Naive thymus-derived CD8-positive, alpha-beta T cell (primary cell): Measurements from ENCODE around the gene ING1. TPM values are rescaled to one million over a fixed set of nuclear protein-coding genes. Genes with fewer than 3 reads are reported as not detected.
"Not testable (repeated sequence)": the region's sequence is repeated elsewhere in the genome, so short reads cannot be mapped to it uniquely, and the experiment has no call there.

Experiments used
- ATAC-seq, 2 donors: fragments of 150-1000 bp; cut with Tn5 transposase in 1 of 2; sonication (Bioruptor Pico), chemical (Tn5 transposase) in 1 of 2; 1 replicate in 1 of 2; 2 replicates in 1 of 2; pipeline ENCODE4 v1.10.0; 2021; ENCODE audit warnings: mild to moderate bottlenecking in 2 of 2, moderate library complexity in 2 of 2
- POLR2A ChIA-PET: fragments of 350-600 bp; sonication (Branson Sonifier 250); formaldehyde crosslinking; loops from one replicate; lab custom pipeline; 2021; ENCODE audit warnings: antibody characterized with exemption; lab: Charles Lee
- DNase-seq, 10 donors: peaks; one replicate each; pipeline versions ENCODE4 v3.0.0 to v3.0.0-alpha.2; 2020 to 2022
- H3K27ac Mint-ChIP-seq, 10 donors: one replicate each; pipeline ENCODE4 v1.8.0; 2020 to 2022; ENCODE audit warnings: mild to moderate bottlenecking in 10 of 10, mixed read lengths in 10 of 10, moderate library complexity in 4 of 10, inconsistent platforms in 1 of 10
- H3K27me3 Mint-ChIP-seq, 5 donors: one replicate each; pipeline ENCODE4 v1.8.0; 2021 to 2022; ENCODE audit warnings: mixed read lengths in 5 of 5
- H3K36me3 Mint-ChIP-seq, 3 donors: one replicate each; pipeline ENCODE4 v1.8.0; 2020 to 2022; ENCODE audit warnings: mixed read lengths in 3 of 3, mild to moderate bottlenecking in 2 of 3, inconsistent platforms in 1 of 3
- H3K4me1 Mint-ChIP-seq, 4 donors: one replicate each; pipeline ENCODE4 v1.8.0; 2021 to 2022; ENCODE audit warnings: mixed read lengths in 4 of 4
- H3K4me3 Mint-ChIP-seq, 10 donors: one replicate each; pipeline ENCODE4 v1.8.0; 2020 to 2022; ENCODE audit warnings: mild to moderate bottlenecking in 10 of 10, mixed read lengths in 10 of 10, moderate library complexity in 6 of 10, inconsistent platforms in 1 of 10
- H3K9me3 Mint-ChIP-seq, 9 donors: one replicate each; pipeline ENCODE4 v1.8.0; 2020 to 2022; ENCODE audit warnings: mixed read lengths in 9 of 9, mild to moderate bottlenecking in 3 of 9, inconsistent platforms in 1 of 9, moderate library complexity in 1 of 9
- polyA plus RNA-seq, 3 donors: library from polyadenylated mRNA; unstranded; fragments of 300-500 nt; fragmentation: Illumina TruSeq; gene quantifications; one replicate each; pipeline ENCODE4 v1.2.3, GENCODE V29; 2021
- total RNA-seq, 8 experiments: library from RNA in 2 of 8; stranded (reverse) in 2 of 8; gene quantifications; one replicate each; pipeline ENCODE4 v1.2.3 and lab custom pipeline; 2021 to 2026

ING1 gene
- total and polyA plus RNA-seq, 5 experiments from 2014 or later = 7.9 to 23.9 (median 17.5) TPM

DNA sequence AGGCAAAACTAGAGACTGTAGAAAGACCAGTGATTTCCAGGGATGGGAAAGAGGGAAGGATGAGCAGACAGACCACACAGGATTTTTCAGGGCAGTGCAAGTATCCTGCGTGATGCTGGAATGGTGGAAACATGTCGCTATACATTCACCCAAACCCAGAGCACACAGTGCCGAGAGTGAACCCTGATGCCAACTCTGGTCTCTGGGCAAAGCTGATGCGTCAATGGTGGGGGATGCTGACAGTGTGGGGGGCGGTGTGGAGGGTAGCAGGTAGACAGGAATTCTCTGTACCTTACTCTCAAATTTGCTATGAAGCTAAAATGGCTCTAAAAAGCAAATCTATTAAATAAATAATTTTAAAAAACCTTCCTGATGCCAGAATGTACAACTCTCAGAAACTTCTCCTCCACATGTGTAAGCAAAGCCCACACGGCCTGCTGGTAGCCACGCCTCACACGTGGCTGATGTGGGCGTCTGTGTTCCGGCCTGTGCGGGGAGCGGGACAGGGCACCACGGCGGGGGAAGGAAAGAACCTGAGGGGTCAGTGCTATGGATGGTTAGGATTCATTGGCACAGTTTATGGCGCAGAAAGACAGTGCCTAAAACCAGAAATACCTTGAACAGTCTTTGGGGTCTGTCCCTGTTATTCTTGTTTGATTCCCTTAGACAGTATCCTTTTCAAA lies 31.5 kb upstream of the ING1 start:
- Mint-ChIP-seq H3K4me1 (peaks cover 5 to 11% (median 9%) of the 10 kb centered on the region in 4 donors), H3K9me3 (no peaks in the 10 kb centered on the region), H3K36me3 (peaks cover 5 to 72% (median 25%) of the 10 kb centered on the region in 3 donors), H3K4me3 (no peak overlapping the region), H3K27ac (no peak overlapping the region), H3K27me3 (no peaks in the 10 kb centered on the region)
- no peak for ATAC-seq
- no peak for DNase-seq
- POLR2A ChIA-PET = interaction anchor here (1.2 to 3.0 kb wide), 3 partner anchors 30 to 33 kb away, joined by 5 to 17 read pairs (median 7); partner anchors contain the start of gene ING1

DNA sequence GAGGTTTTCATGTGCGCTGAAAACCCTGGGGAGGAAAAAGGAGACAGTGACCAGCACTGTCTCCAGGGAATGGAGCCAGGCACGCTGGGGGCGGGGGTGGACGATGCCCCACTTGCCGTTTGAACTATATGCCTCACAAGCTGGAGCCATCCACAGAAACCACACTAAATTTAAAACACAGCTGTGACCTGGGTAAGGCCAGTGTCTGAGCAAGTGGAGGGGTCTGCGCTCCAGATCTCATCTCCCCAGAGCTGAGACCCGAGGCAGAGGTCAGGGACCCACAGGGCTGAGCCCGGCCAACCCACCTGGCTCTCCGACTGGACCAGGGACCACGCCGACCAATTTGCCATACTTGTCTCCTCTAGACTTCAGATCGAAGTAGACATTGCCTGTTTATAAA lies 30.8 kb upstream of the ING1 start:
- no peaks in the 10 kb centered on the region for H3K27me3 Mint-ChIP-seq
- H3K9me3 Mint-ChIP-seq = no peaks in the 10 kb centered on the region
- DNase-seq (no peak), ATAC-seq (no peak)
- H3K27ac Mint-ChIP-seq = no peak overlapping the region
- peaks cover 5 to 79% (median 26%) of the 10 kb centered on the region in 3 donors for H3K36me3 Mint-ChIP-seq
- no peak overlapping the region for H3K4me3 Mint-ChIP-seq
- POLR2A ChIA-PET = interaction anchor here (1.6 to 3.0 kb wide), 2 partner anchors 30 to 32 kb away, joined by 7 to 17 read pairs; partner anchors contain the start of gene ING1
- H3K4me1 Mint-ChIP-seq = peaks cover 5 to 11% (median 9%) of the 10 kb centered on the region in 4 donors

DNA sequence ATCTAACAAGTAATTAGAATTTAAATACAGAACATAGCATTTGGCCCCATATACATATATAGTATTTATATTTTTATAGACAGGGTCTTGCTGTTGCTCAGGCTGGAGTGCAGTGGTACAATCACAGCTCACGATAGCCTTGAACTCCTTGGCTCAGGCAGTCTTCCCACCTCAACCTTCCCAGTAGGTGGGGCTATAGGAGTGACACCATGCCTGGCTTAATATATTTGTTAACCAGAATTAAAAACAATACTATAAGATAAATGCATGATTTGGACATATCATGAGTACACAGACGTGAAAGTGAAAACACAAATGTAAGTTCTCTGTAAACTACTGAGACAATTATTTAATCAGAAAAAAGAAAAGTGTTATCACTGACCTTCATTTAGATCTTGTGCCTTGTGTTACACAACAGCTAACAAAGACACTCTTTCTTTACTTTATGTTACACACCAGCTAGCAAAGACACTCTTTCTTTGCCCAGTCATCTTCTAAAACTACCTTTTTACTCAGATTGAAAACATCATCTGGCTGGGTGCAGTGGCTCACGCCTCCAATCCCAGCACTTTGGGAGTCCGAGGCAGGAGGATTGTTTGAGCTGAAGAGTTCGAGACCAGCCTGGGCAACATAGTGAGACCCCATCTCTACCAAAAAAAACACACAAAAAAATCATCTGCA lies 30.2 kb upstream of the ING1 start:
- POLR2A ChIA-PET = interaction anchor here (1.6 to 3.0 kb wide), 2 partner anchors 29 to 31 kb away, joined by 7 to 17 read pairs; partner anchors contain the start of gene ING1
- DNase-seq (peak in 6 of 10 donors; percentile 8 to 73 (median 28)), ATAC-seq (peak; percentile 70)
- peak overlapping the region in 3 of 10 donors; percentile 17 to 34 (median 22) for H3K27ac Mint-ChIP-seq
- H3K9me3 Mint-ChIP-seq = no peaks in the 10 kb centered on the region
- H3K4me1 Mint-ChIP-seq = peaks cover 5 to 8% (median 6%) of the 10 kb centered on the region in 4 donors
- H3K27me3 Mint-ChIP-seq = no peaks in the 10 kb centered on the region
- H3K36me3 Mint-ChIP-seq = peaks cover 5 to 79% (median 22%) of the 10 kb centered on the region in 3 donors
- peak overlapping the region in 1 of 10 donors; percentile 29 for H3K4me3 Mint-ChIP-seq

DNA sequence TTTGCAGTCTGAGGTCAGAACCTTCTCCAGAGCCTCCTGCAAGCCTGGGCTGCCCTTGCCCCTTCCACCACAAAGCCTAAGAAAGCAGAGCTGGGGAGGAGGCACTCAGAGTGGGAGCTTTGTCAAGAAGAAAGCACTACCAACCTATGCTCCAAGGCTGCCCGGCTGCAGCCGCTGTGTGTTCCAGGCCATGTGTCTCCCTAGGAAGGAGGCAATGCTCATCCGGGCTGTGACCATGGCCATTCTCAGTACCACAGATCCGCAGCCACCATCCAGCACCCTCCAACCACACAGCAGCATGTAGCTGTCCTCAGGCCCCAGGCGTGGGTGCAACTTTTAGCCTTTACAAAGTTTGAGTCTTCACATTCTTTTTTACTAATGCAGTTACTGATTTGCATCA lies 29.6 kb upstream of the ING1 start:
- POLR2A ChIA-PET = interaction anchor here (1.6 to 3.0 kb wide), 2 partner anchors 28 to 31 kb away, joined by 7 to 17 read pairs; partner anchors contain the start of gene ING1
- DNase-seq (no peak), ATAC-seq (no peak)
- Mint-ChIP-seq H3K36me3 (peaks cover 5 to 79% (median 16%) of the 10 kb centered on the region in 3 donors), H3K4me3 (peak overlapping the region in 1 of 10 donors; percentile 29), H3K9me3 (no peaks in the 10 kb centered on the region), H3K4me1 (peaks cover 2 to 10% (median 5%) of the 10 kb centered on the region in 4 donors), H3K27ac (no peak overlapping the region), H3K27me3 (no peaks in the 10 kb centered on the region)

DNA sequence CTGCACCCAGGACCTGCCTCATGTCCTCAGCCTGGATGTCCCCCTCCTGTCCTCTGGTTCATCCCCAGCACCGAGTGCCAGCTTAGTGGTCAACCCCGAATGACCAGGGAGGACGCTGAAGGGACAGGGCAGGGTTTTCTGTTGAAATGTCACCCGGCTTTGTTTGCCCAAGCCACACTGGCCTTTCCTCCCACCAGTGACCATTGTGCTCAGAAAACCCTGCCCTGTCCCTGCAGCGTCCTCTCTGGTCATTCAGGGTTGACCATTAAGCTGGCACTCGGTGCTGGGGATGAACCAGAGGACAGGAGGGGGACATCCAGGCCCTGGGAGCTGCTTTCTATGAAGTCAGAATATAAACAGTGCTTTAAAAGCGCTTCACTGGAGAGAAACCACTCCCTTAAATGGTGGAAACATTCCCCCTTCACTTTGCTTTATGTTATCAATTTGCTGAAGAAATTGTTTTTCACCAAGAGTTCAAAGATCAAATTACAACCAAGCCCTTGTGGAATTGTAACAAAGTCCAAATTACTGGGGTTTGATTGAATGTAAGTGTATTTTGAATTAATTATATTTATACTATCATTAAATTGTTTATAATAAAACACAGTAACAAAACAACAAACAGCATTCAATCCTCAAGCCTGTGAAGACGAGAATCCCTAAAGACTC lies 29.0 kb upstream of the ING1 start:
- Mint-ChIP-seq H3K9me3 (no peaks in the 10 kb centered on the region), H3K4me1 (peaks cover 2 to 12% (median 5%) of the 10 kb centered on the region in 4 donors), H3K4me3 (no peak overlapping the region), H3K36me3 (peaks cover 5 to 78% (median 15%) of the 10 kb centered on the region in 3 donors), H3K27me3 (no peaks in the 10 kb centered on the region), H3K27ac (no peak overlapping the region)
- POLR2A ChIA-PET = interaction anchor here (3.0 kb wide), 1 partner anchor 30 kb away, joined by 17 read pairs; the partner anchor contains the start of gene ING1
- DNase-seq (no peak), ATAC-seq (no peak)

DNA sequence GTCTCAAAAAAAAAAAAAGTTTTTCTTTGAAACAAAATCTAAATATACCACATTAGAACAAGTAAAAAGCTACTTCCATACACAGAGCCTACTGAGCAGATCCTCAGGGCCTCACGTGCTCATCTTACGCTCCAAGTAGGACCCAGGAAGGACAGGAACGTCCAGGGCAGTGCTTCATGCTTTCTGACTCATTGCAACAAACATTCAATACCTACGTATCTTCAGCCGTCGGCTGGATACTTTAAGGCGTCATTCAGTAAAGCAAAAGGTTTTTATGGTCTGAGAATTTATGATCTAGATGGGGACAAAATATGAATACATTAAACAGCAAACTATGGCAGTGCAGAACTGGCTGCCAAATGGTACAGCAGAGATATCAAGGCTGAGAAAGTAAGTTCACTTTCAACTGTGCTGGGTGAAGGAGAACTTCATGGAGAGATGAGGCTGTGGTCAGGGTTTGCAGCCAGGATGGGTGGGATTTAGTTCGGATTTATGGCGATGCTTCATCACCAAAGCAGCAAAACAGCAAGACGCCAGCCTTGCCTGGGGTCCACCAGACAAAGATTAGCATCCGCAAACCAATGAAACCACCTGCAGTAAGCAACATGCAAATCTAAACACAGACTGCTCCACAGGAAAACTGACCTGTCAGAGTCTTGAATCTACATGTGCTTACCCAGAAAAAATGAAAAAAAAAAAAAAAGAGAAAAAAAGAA lies 28.0 kb upstream of the ING1 start:
- H3K9me3 Mint-ChIP-seq = no peaks in the 10 kb centered on the region
- H3K4me3 Mint-ChIP-seq = no peak overlapping the region
- H3K27me3 Mint-ChIP-seq = no peaks in the 10 kb centered on the region
- peak overlapping the region in 3 of 10 donors; percentile 6 to 88 (median 9) for H3K27ac Mint-ChIP-seq
- POLR2A ChIA-PET = no interaction called here
- H3K36me3 Mint-ChIP-seq = peaks cover 5 to 76% (median 15%) of the 10 kb centered on the region in 3 donors
- no peak for DNase-seq
- peaks cover under 1 to 15% (median 4%) of the 10 kb centered on the region in 4 donors for H3K4me1 Mint-ChIP-seq
- ATAC-seq = no peak

DNA sequence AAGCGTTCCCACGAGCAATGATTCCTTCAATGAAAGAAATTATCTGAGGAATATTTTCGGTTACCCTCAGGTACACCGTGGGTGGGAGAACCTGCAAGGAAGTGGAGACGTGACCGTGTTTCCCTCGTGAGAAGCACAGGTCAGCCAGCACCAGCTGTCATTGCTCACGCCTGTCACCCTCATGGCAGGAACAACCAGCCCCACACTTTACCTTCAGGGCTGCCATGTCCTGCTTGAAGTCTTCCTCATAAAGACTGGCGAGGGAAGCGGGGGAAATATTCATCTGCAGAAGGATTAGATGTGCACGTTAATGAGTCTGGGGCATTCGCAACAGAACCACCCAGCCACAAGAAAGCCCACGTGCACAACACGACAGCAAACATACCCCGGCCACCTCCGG lies 25.8 kb upstream of the ING1 start:
- H3K27me3 Mint-ChIP-seq = no peaks in the 10 kb centered on the region
- ATAC-seq (no peak), DNase-seq (no peak)
- peaks cover 0 to 70% (median 9%) of the 10 kb centered on the region in 3 donors for H3K36me3 Mint-ChIP-seq
- no peak overlapping the region for H3K27ac Mint-ChIP-seq
- H3K9me3 Mint-ChIP-seq = no peaks in the 10 kb centered on the region
- peaks cover 0 to 18% (median 2%) of the 10 kb centered on the region in 4 donors for H3K4me1 Mint-ChIP-seq
- POLR2A ChIA-PET = interaction anchor here (0.7 kb wide), 1 partner anchor 465 kb away, joined by 5 read pairs; no protein-coding TSS in a partner anchor
- H3K4me3 Mint-ChIP-seq = no peak overlapping the region

DNA sequence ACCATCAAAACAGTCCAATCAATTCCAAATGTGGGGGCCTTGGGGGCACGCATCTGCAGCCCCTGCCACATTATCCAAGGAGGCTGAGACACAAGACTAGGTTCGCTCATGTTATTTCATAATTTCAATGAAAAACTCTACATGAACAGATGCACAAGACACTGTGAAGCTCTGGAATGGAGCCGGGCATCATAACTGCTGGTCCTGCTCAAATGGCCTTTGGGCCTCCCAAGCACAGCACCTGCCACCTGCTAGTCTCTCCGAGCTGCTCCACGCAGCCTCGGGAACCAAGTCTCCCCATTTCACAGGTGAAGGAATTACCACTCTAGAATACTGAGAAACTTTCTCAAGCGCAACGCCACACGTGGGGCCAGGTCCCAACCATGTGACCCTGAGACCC lies 24.5 kb upstream of the ING1 start:
- ATAC-seq (no peak), DNase-seq (no peak)
- no peak overlapping the region for H3K4me3 Mint-ChIP-seq
- peaks cover 0 to 13% (median 2%) of the 10 kb centered on the region in 4 donors for H3K4me1 Mint-ChIP-seq
- peak overlapping the region in 2 of 10 donors; percentile 44 to 47 for H3K27ac Mint-ChIP-seq
- POLR2A ChIA-PET = no interaction called here
- H3K36me3 Mint-ChIP-seq = peaks cover 0 to 72% (median 9%) of the 10 kb centered on the region in 3 donors
- H3K9me3 Mint-ChIP-seq = no peaks in the 10 kb centered on the region
- no peaks in the 10 kb centered on the region for H3K27me3 Mint-ChIP-seq

DNA sequence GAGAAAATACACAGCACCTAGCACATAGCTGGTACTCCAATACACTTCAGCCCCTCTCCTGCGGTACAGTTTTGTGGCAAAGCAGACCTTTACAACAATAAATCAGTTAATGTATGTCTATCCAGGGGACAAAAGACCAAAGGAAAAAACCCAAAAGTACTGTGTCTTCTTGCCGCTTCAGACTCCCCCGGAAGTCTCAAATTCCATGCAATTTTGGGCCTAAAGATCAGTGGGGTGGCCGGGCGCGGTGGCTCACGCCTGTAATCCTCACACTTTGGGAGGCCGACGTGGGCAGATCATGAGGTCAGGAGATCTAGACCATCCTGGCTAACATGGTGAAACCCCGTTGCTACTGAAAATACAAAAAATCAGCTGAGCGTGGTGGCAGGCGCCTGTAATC lies 23.8 kb upstream of the ING1 start:
- H3K4me3 Mint-ChIP-seq = no peak overlapping the region

DNA sequence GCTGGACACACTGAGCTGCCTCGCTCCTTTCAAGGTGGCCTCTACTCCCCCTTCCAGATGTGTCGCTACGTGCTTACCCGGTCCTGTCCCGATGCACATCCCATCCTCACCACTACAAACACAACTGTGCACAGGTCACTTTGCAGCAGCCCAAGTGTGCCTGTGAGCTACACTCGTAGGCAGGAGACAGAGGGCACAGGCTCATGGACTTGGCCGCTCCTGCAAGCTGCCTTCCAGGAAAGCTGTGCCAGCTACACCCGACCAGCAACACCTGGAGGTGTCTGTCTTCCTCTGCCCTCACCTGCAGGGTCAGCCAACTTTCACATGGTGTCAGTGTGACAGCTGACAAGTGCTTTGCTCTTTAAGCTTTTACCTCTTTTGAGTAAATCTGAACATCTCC lies 23.0 kb upstream of the ING1 start:
- DNase-seq (no peak), ATAC-seq (no peak)
- no peaks in the 10 kb centered on the region for H3K9me3 Mint-ChIP-seq
- peaks cover 0 to 71% (median 5%) of the 10 kb centered on the region in 3 donors for H3K36me3 Mint-ChIP-seq
- POLR2A ChIA-PET = interaction anchor here (0.6 kb wide), 1 partner anchor 22 kb away, joined by 3 read pairs; no protein-coding TSS in a partner anchor
- no peak overlapping the region for H3K4me3 Mint-ChIP-seq
- peak overlapping the region in 3 of 10 donors; percentile 4 to 44 (median 15) for H3K27ac Mint-ChIP-seq
- no peaks in the 10 kb centered on the region for H3K27me3 Mint-ChIP-seq
- peaks cover 0 to 13% (median 2%) of the 10 kb centered on the region in 4 donors for H3K4me1 Mint-ChIP-seq

More for the DNA sequence above, 23.8 kb upstream of the ING1 start:
- H3K27ac Mint-ChIP-seq = peak overlapping the region in 1 of 10 donors; percentile 28
- H3K36me3 Mint-ChIP-seq = peaks cover 0 to 74% (median 9%) of the 10 kb centered on the region in 3 donors
- DNase-seq (no peak), ATAC-seq (no peak)
- peaks cover 0 to 13% (median 2%) of the 10 kb centered on the region in 4 donors for H3K4me1 Mint-ChIP-seq
- no peaks in the 10 kb centered on the region for H3K9me3 Mint-ChIP-seq
- POLR2A ChIA-PET = no interaction called here
- no peaks in the 10 kb centered on the region for H3K27me3 Mint-ChIP-seq

DNA sequence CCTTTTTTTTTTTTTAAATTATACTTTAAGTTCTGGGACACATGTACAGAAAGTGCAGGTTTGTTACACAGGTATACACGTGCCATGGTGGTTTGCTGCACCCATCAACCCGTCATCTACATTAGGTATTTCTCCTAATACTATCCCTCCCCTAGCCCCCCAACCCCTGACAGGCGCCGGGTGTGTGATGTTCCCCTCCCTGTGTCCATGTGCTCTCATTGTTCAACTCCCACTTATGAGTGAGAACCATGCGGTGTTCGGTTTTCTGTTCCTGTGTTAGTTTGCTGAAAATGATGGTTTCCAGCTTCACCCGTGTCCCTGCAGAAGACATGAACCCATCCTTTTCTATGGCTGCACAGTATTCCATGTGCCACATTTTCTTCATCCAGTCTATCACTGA lies 17.7 kb upstream of the ING1 start:
- H3K36me3 Mint-ChIP-seq = peaks cover 0 to 77% (median 8%) of the 10 kb centered on the region in 3 donors
- H3K4me3 Mint-ChIP-seq, ATAC-seq, DNase-seq, POLR2A ChIA-PET, H3K27me3 Mint-ChIP-seq, H3K9me3 Mint-ChIP-seq: not testable (repeated sequence)
- H3K27ac Mint-ChIP-seq = peak overlapping the region in 3 of 10 donors; percentile 6 to 58 (median 24)
- peaks cover 9 to 42% (median 27%) of the 10 kb centered on the region in 4 donors for H3K4me1 Mint-ChIP-seq
